Right forelimb (tissue), 1 donor: ENCODE data around the gene PIGZ.
"Not testable (repeated sequence)": the region's sequence is repeated elsewhere in the genome, so short reads cannot be mapped to it uniquely, and the experiment has no call there.

Experiments used
- DNase-seq: peaks from one replicate; pipeline ENCODE4 v3.0.0-alpha.2; 2018

PIGZ gene

GRCh38 chr3:196947860-196948441, 20.7 kb downstream of the PIGZ start:
- no peak for DNase-seq

GRCh38 chr3:196947136-196947859, 21.3 kb downstream of the PIGZ start:
- no peak for DNase-seq

- not testable (repeated sequence) for DNase-seq
Measured at GRCh38 chr3:196944037-196944790, 24.4 kb downstream of the PIGZ start.

GRCh38 chr3:196942915-196943277, 25.7 kb downstream of the PIGZ start:
- DNase-seq = no peak

GRCh38 chr3:196942226-196942914, 26.3 kb downstream of the PIGZ start, which contains the start of gene NCBP2:
Gene NCBP2, minus strand, starts transcription at chr3:196942528. Its CDS starts 25 bp downstream, at chr3:196942503.
- DNase-seq = peak; percentile 99

GRCh38 chr3:196941729-196942225, 26.9 kb downstream of the PIGZ start:
- no peak for DNase-seq

GRCh38 chr3:196938576-196938975, 30.1 kb downstream of the PIGZ start:
- DNase-seq = no peak

GRCh38 chr3:196938124-196938523, 30.5 kb downstream of the PIGZ start:
- no peak for DNase-seq

GRCh38 chr3:196936288-196936687, 32.3 kb downstream of the PIGZ start:
- DNase-seq = no peak

- no peak for DNase-seq
Measured at GRCh38 chr3:196932600-196932999, 36.0 kb downstream of the PIGZ start.

GRCh38 chr3:196931828-196932587, 36.6 kb downstream of the PIGZ start:
- no peak for DNase-seq

- DNase-seq = no peak
Measured at GRCh38 chr3:196931157-196931556, 37.5 kb downstream of the PIGZ start.

- DNase-seq = no peak
Measured at GRCh38 chr3:196927571-196928453, 40.8 kb downstream of the PIGZ start.

- DNase-seq = no peak
Measured at GRCh38 chr3:196920733-196921132, 47.9 kb downstream of the PIGZ start.

- DNase-seq = no peak
Measured at GRCh38 chr3:196918968-196919367, 49.7 kb downstream of the PIGZ start.

- DNase-seq = no peak
Measured at GRCh38 chr3:196916995-196917394, 51.6 kb downstream of the PIGZ start.

GRCh38 chr3:196916221-196916620, 52.4 kb downstream of the PIGZ start:
- DNase-seq = no peak

- no peak for DNase-seq
Measured at GRCh38 chr3:196915375-196915774, 53.3 kb downstream of the PIGZ start.

GRCh38 chr3:196914866-196915265, 53.8 kb downstream of the PIGZ start:
- no peak for DNase-seq

GRCh38 chr3:196903740-196904139, 64.9 kb downstream of the PIGZ start:
- no peak for DNase-seq

- DNase-seq = no peak
Measured at GRCh38 chr3:196902296-196902695, 66.3 kb downstream of the PIGZ start.
